HCT116 (cell line): ENCODE measurements around the gene PRPSAP1. TPM values are rescaled to one million over a fixed set of nuclear protein-coding genes. Genes with fewer than 3 reads are reported as not detected.

Experiments used
- ATAC-seq: fragments of 200-7000 bp; cut with Tn5 transposase; 2 replicates; pipeline ENCODE4 v1.9.1; 2020; ENCODE audit warnings: mild to moderate bottlenecking, moderate library complexity
- BruUV-seq: library from RNA; stranded (reverse); fragments of 400-500 nt; replicated peaks from 2 replicates; lab custom pipeline; 2021; lab: Mats Ljungman, UMichigan
- CTCF ChIA-PET: fragments of 300-600 bp; sonication (Branson Sonifier 250); formaldehyde crosslinking; loops from one replicate; lab custom pipeline; 2021; ENCODE audit warnings: antibody characterized with exemption; lab: Charles Lee
- POLR2A ChIA-PET: fragments of 300-600, 350-600 bp; sonication (Branson Sonifier 250); formaldehyde crosslinking; loops from one replicate; lab custom pipeline; 2021; ENCODE audit warnings: antibody characterized with exemption; lab: Charles Lee
- RAD21 ChIA-PET, 2 experiments: fragments of 300-600 bp; sonication (Branson Sonifier 250); formaldehyde crosslinking; loops; one replicate each; lab custom pipeline; 2023; ENCODE audit warnings: low total read pairs in 2 of 2; ENCODE audit not compliant: uncharacterized antibody in 2 of 2, unreplicated experiment in 2 of 2, low non-redundant PET in 1 of 2; lab: Charles Lee
- DNase-seq: peaks from one replicate; pipeline ENCODE4 v3.0.0-alpha.2; 2010; ENCODE audit warnings: low read depth, low spot score
- H2AFZ ChIP-seq: fragments of 200-600 bp; shearing (Covaris generic), sonication (generic); 2 replicates; pipeline ENCODE4 v1.6.1; 2017; ENCODE audit warnings: low read depth, mixed run types, mixed read lengths, antibody characterized with exemption, low read length; ENCODE audit not compliant: poor library complexity, severe bottlenecking
- H3K27ac ChIP-seq: 2 replicates; pipeline ENCODE4 v1.5.1; 2012; ENCODE audit warnings: low read depth, low read length
- H3K27me3 ChIP-seq: fragments of 200-600 bp; sonication (generic); 2 replicates; pipeline ENCODE4 v1.6.1; 2016; ENCODE audit warnings: mixed run types, low read length, mixed read lengths; ENCODE audit not compliant: insufficient read depth
- H3K36me3 ChIP-seq, 2 experiments: fragments of 200-500 bp in 1 of 2; fragments of 200-600 bp in 1 of 2; sonication (Bioruptor generic) in 1 of 2; sonication (generic) in 1 of 2; 2 replicates each; pipeline versions ENCODE4 v1.5.1 to v1.6.1; 2014 to 2016; ENCODE audit warnings: low read length in 2 of 2, inconsistent platforms in 1 of 2, mixed read lengths in 1 of 2, mixed run types in 1 of 2; ENCODE audit not compliant: insufficient read depth in 2 of 2, control insufficient read depth in 1 of 2
- H3K4me1 ChIP-seq, 2 experiments: fragments of 200-600 bp in 1 of 2; sonication (generic) in 1 of 2; 2 replicates each; pipeline versions ENCODE4 v1.5.1 to v1.6.1; 2012 to 2017; ENCODE audit warnings: low read length in 2 of 2, inconsistent platforms in 1 of 2, mild to moderate bottlenecking in 1 of 2, mixed read lengths in 1 of 2, mixed run types in 1 of 2, moderate library complexity in 1 of 2; ENCODE audit not compliant: insufficient read depth in 2 of 2, control insufficient read depth in 1 of 2
- H3K4me2 ChIP-seq: fragments of 200-600 bp; sonication (generic); 2 replicates; pipeline ENCODE4 v1.6.1; 2017; ENCODE audit warnings: mixed run types, low read length, mixed read lengths
- H3K4me3 ChIP-seq, 2 experiments: fragments of 200-600 bp in 1 of 2; sonication (generic) in 1 of 2; replicated peaks in 1 of 2; 2 replicates each; pipeline ENCODE4 v1.5.1; 2011 to 2016; ENCODE audit warnings: low read length in 2 of 2, control low read depth in 1 of 2, low read depth in 1 of 2, mild to moderate bottlenecking in 1 of 2, mixed read lengths in 1 of 2, mixed run types in 1 of 2
- H3K79me2 ChIP-seq: fragments of 200-600 bp; sonication (generic); 2 replicates; pipeline ENCODE4 v1.6.1; 2017; ENCODE audit warnings: mild to moderate bottlenecking, mixed run types, low read length, moderate library complexity, mixed read lengths; ENCODE audit not compliant: insufficient read depth
- H3K9ac ChIP-seq: fragments of 200-600 bp; sonication (generic); 2 replicates; pipeline ENCODE4 v1.6.1; 2016; ENCODE audit warnings: low read length, mixed read lengths
- H3K9me2 ChIP-seq: fragments of 200-600 bp; sonication (generic), shearing (Covaris generic); 2 replicates; pipeline ENCODE4 v1.6.1; 2017; ENCODE audit warnings: mixed run types, mild to moderate bottlenecking, moderate library complexity; ENCODE audit not compliant: insufficient read depth
- H3K9me3 ChIP-seq, 2 experiments: fragments of 200-500 bp in 1 of 2; fragments of 200-600 bp in 1 of 2; sonication (Bioruptor generic) in 1 of 2; sonication (generic) in 1 of 2; 2 replicates each; pipeline ENCODE4 v1.6.1; 2014 to 2017; ENCODE audit warnings: low read length in 2 of 2, mixed read lengths in 2 of 2, inconsistent platforms in 1 of 2, low read depth in 1 of 2, mild to moderate bottlenecking in 1 of 2, mixed run types in 1 of 2, moderate library complexity in 1 of 2; ENCODE audit not compliant: control insufficient read depth in 1 of 2, insufficient read depth in 1 of 2
- H4K20me1 ChIP-seq: fragments of 200-600 bp; sonication (generic), shearing (Covaris generic); 2 replicates; pipeline ENCODE4 v1.6.1; 2017; ENCODE audit warnings: mixed run types, mild to moderate bottlenecking, moderate library complexity; ENCODE audit not compliant: insufficient read depth
- ATF3 ChIP-seq: IDR thresholded peaks from 2 replicates; pipeline ENCODE4 v1.6.1; 2012
- CBX3 ChIP-seq: IDR thresholded peaks from 2 replicates; pipeline ENCODE4 v1.6.1; 2012; ENCODE audit warnings: low read depth
- CEBPB ChIP-seq: IDR thresholded peaks from 2 replicates; pipeline ENCODE4 v1.6.1; 2012; ENCODE audit warnings: low read depth
- CTCF ChIP-seq, 3 experiments: fragments of 200-600 bp in 1 of 3; sonication (generic) in 1 of 3; IDR thresholded peaks in 2 of 3; conservative IDR thresholded peaks in 1 of 3; 2 replicates each; pipeline ENCODE4 v1.5.1; 2012 to 2017; ENCODE audit warnings: low read depth in 2 of 3, low read length in 2 of 3, antibody characterized with exemption in 1 of 3, borderline replicate concordance in 1 of 3, control low read depth in 1 of 3, mild to moderate bottlenecking in 1 of 3, mixed read lengths in 1 of 3, mixed run types in 1 of 3, moderate library complexity in 1 of 3; ENCODE audit not compliant: insufficient read depth in 1 of 3
- EZH2 ChIP-seq: fragments of 200-600 bp; sonication (generic); IDR thresholded peaks from 2 replicates; pipeline ENCODE4 v1.6.1; 2017; ENCODE audit warnings: antibody characterized with exemption, mixed run types
- FOSL1 ChIP-seq: IDR thresholded peaks from 2 replicates; pipeline ENCODE4 v1.6.1; 2012; ENCODE audit warnings: low read depth
- JUND ChIP-seq: IDR thresholded peaks from 2 replicates; pipeline ENCODE4 v1.6.1; 2012
- MAX ChIP-seq: IDR thresholded peaks from 2 replicates; pipeline ENCODE4 v1.6.1; 2012
- POLR2AphosphoS5 ChIP-seq: IDR thresholded peaks from 2 replicates; pipeline ENCODE4 v1.6.1; 2011; ENCODE audit warnings: mild to moderate bottlenecking, low read depth, low read length, moderate library complexity
- REST ChIP-seq: IDR thresholded peaks from 2 replicates; pipeline ENCODE4 v1.6.1; 2012; ENCODE audit warnings: low read depth
- SIN3A ChIP-seq: IDR thresholded peaks from 2 replicates; pipeline ENCODE4 v1.6.1; 2012; ENCODE audit warnings: low read depth
- SP1 ChIP-seq: IDR thresholded peaks from 2 replicates; pipeline ENCODE4 v1.6.1; 2012; ENCODE audit warnings: low read depth
- SRF ChIP-seq: IDR thresholded peaks from 2 replicates; pipeline ENCODE4 v1.6.1; 2012; ENCODE audit warnings: low read depth
- YY1 ChIP-seq: IDR thresholded peaks from 2 replicates; pipeline ENCODE4 v1.6.1; 2011; ENCODE audit warnings: low read length, low read depth, moderate library complexity, mild to moderate bottlenecking; ENCODE audit not compliant: insufficient replicate concordance; ENCODE audit errors: extremely low read depth
- ZBTB33 ChIP-seq: IDR thresholded peaks from 2 replicates; pipeline ENCODE4 v1.6.1; 2011; ENCODE audit warnings: mild to moderate bottlenecking, low read length, moderate library complexity; ENCODE audit not compliant: insufficient replicate concordance; ENCODE audit errors: extremely low read depth
- ZFX ChIP-seq: fragments of 450-650 bp; IDR thresholded peaks from 2 replicates; pipeline ENCODE4 v1.6.1; 2017
- ZNF274 ChIP-seq: fragments of 200-500 bp; sonication (Bioruptor generic); IDR thresholded peaks from 2 replicates; pipeline ENCODE4 v1.6.1; 2014; ENCODE audit warnings: mild to moderate bottlenecking, low read depth, low read length, inconsistent platforms
- intact Hi-C: fragments of 100-400 bp; cut with micrococcal nuclease; formaldehyde crosslinking; loops from 2 replicates; pipeline ENCODE4 v1.10.0; 2022
- total RNA-seq: library from RNA; stranded (reverse); gene quantifications from one replicate; pipeline ENCODE4 v1.2.1, GENCODE V29; 2021; ENCODE audit not compliant: unreplicated experiment

PRPSAP1 gene
- total RNA-seq, 1 experiment from 2014 or later: 81.4 TPM

GRCh38 chr17:76341301-76341700 is 12.4 kb downstream of the PRPSAP1 start:
- no peaks in the 10 kb centered on the region for H3K9me2 ChIP-seq
- no TSS peak for BruUV-seq
- DNase-seq (no peak), ATAC-seq (no peak)
- H4K20me1 ChIP-seq: no peaks in the 10 kb centered on the region
- H3K4me2 ChIP-seq: no peak overlapping the region
- TF ChIP-seq ZBTB33 (no peak), JUND (no peak), REST (no peak), SRF (no peak), SP1 (no peak), CTCF (IDR thresholded peaks at IDR 0.05 in 2 of 3, conservative IDR thresholded peaks at IDR 0.05 in 1 of 3; ENCODE audit: borderline replicate concordance in 1 of 3, insufficient read depth in 1 of 3, low read depth in 2 of 3, low read length in 2 of 3) (no peak), EZH2 (no peak), CBX3 (no peak), ATF3 (no peak), CEBPB (no peak), ZFX (no peak), MAX (no peak), FOSL1 (no peak), YY1 (no peak), ZNF274 (no peak), POLR2AphosphoS5 (no peak), SIN3A (no peak)
- intact Hi-C loops: no loop called here
- POLR2A ChIA-PET: interaction anchor here (1.2 kb wide), 1 partner anchor 12 kb away, joined by 3 read pairs; the partner anchor contains the start of gene PRPSAP1
- H3K79me2 ChIP-seq: peaks cover 29% of the 10 kb centered on the region
- H3K27me3 ChIP-seq: no peaks in the 10 kb centered on the region
- H3K4me1 ChIP-seq: no peaks in the 10 kb centered on the region
- H3K9ac ChIP-seq: no peak overlapping the region
- no peaks in the 10 kb centered on the region for H3K9me3 ChIP-seq
- H2AFZ ChIP-seq: no peak overlapping the region
- no peak overlapping the region for H3K4me3 ChIP-seq
- RAD21 ChIA-PET: no interaction called here
- H3K36me3 ChIP-seq: peaks cover 22 to 29% of the 10 kb centered on the region in 2 experiments; a peak in 3 of 4 replicates
- CTCF ChIA-PET: interaction anchor here (0.7 kb wide), 1 partner anchor 70 kb away, joined by 3 read pairs; no protein-coding TSS in a partner anchor
- H3K27ac ChIP-seq: no peak overlapping the region
